GM19328 (cell line): ENCODE data around the gene DNAH10.

ENCODE experiments used
- ATAC-seq: cut with Tn5 transposase; IDR thresholded peaks from one replicate; pipeline ENCODE4 v1.9.1; 2021; ENCODE audit warnings: mild to moderate bottlenecking, moderate library complexity; ENCODE audit not compliant: unreplicated experiment

Gene DNAH10

DNA sequence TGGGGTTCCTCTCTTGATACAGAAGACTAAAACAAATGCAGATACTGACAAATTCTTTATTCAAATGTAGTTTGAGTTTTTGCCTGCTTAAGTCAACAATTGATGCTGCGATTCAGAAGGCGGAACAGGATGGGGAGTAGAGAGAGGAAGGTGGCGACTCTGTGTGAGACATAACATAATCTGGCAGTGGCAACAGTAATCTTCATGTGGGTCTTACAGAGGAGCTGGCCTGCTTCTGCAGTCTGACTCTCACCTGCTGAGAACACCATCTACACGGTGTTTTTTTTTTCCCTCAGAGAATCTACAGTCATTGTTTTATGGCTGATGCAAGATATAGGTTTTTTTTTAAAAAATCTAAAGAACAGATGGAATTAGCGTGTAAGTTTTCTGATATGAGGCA lies 200.4 kb downstream of the DNAH10 start:
- no peak for ATAC-seq

DNA sequence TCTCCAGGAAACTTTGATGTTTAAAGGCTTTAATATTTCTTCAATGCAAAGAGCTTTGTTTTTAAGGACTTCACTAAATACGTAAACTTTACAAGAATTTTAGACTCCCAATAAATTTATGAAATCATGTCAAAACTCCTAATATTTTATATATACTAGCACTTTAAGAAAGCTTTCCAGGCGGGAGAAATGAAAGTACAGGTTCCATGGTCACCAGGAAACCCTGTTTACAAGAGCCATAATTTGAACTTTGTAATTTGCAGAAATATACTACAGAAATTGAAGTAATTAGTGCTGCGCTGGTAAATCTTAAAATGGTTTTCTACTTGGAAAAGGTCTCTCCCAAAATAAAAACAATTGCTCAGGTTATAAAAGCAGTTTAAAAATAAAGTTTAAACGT lies 201.7 kb downstream of the DNAH10 start:
- no peak for ATAC-seq

DNA sequence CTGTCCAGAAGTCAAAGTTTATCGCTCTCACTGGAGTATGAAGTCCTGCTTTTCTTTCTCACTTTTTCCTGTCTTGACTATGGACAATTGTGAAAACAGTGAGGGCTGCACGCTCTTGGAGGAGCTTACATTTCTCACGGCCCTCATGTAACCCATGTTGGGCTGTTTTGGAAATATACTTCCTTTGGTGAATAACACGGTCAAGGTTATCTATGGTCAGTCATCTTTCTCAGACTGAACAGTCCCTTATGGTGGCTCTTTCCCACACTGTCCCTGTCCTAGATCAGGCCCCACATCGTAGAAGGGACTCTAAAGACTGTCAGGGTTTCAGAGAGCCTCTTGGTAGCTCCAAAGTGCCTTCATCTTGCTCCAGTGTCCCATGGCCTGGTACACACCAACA lies 203.3 kb downstream of the DNAH10 start:
- ATAC-seq, result no peak

DNA sequence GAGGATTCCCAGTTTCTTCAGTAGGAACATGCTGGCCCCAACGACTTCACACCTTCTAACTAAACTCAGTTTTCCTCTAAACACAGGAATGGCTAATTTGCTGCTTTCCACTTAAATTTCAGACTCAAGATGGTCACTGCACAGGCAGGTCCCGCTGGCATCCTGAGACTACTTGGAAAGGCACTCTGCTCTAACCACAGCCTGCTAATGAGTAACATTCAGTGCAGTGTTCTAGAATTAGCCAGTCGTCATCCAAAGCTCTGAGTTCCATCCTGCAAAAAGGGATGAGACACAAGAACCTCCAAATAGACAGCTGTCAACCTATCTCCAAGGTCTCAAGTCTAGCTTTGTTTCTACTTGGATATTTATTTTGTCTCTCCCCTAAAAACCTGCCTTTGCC lies 204.5 kb downstream of the DNAH10 start:
- ATAC-seq, result no peak

DNA sequence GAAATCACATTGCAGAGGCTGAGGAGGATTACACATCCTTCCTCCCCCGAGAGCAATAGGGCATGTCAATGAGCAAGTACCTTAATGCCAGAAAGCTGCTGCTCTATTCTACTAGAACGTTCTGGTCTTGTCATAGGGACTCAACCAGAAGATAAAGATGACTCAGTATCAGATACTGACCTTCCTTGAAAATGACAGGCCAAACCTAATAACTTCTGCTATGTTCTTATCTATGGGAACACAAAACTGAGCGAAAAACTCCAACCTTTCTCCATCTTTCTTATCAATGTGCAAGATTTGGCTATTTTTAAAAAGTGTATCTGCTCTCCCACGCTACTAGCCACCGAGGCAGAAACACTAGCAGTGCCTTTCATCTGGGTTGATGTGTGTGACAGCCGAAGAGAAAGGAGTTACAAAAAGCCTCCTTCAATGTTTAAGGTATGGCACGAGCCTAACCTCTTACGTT lies 205.1 kb downstream of the DNAH10 start:
- ATAC-seq, result no peak

DNA sequence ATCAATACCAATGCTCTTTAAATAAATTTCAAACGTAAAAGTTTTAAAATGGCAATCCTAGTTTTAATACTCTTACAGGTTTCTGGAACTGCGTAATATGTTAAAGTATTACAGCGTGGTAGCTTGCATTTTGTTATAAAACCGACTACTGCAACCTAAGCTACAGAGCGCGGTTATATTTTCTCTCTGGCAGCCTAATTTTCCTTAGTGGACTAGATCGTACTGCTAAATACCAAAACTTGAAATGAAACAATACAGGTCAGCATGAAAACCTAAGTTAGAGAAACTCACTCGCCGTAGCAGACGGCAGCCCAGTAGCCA lies 209.3 kb downstream of the DNAH10 start:
- ATAC-seq, result no peak

DNA sequence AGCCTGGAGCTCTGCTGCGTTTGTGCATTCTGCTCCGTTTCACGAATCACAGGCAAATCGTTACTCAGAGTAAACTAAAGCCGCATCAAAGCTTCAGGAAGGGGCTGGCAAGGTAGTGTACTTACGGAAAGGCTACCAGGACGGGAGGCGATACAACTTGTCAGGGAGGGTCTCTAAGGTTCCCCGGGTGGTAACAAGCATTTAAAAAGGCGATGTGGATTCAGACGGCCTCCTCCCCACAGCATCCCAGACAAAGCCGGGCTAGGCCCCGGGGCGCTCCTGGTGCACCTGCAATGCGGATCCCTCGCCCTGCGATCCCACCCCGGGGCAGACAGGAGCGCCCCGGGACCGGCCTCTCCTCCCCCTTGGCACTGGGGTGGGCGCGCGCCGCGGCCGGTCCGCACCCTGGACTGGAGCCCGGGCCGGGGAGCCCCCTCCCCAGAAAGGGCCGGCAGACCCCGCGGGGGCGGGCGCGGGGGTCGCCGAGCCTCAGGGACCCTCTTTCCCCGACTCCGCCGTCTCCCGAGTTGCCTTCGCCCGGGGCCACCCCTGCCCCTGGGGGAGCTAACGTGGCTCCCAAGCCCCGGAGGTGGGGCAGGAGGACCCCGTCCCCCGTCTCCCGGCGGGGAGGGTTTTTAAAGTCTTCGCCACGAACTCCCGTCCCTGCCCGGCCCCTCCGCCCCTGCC lies 209.8 kb downstream of the DNAH10 start:
- ATAC-seq, result no peak

DNA sequence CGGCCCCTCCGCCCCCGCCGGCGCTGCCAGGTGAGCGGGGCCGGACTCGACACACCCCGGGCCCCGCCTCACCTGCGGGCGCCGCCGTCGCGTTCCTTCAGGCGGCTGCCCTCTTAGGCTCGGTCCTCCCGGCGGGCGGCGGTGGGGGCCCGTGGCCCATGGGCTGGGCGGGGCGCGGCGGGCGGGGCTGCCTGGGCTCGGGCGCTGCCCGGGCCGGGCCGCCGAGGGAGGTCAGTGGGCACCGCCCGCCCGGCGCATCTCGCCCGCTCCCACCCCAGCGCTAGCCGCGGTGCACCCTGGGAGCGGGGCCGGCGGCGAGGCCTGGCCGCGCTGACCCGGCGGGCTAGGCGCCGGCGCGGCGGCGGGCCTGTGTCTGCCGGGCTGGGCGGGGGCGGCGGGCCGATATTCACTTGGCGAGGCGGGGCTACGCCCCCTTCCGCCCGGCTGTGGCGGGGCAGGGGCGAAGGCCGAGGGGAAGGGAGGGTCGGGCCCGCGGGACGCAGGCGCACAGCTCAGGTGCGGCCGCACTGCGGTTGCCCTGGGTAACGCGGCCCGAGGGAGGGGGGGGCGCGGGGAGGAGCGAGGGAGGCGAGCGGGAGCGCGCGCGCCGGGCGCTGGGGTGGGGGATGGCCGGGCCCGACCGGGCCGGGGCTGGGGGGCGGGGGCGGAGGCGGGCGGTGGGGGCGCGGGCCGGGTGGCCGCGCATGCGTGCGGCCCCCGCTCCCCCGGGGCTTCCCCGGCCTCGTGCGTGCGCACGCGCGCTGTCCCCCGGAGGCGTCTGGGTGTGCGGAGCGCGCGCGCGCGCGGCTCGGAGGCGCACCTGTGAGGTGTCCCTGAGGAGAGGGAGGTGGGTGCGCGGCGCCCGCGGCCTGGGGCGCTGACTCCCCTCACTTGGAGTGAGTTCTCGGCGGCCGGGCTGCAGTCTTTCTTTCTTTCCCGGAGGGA lies 210.6 kb downstream of the DNAH10 start, which contains the start of the genes CCDC92 and ZNF664:
CCDC92 (minus strand) TSS at position 375 of the 945 bp plus-strand sequence. CDS start 28,526 bp downstream, outside the sequence.
ZNF664 (plus strand) TSS at position 759 of the 945 bp plus-strand sequence. CDS start 38,930 bp downstream, outside the sequence.
- peak; percentile 87 for ATAC-seq

DNA sequence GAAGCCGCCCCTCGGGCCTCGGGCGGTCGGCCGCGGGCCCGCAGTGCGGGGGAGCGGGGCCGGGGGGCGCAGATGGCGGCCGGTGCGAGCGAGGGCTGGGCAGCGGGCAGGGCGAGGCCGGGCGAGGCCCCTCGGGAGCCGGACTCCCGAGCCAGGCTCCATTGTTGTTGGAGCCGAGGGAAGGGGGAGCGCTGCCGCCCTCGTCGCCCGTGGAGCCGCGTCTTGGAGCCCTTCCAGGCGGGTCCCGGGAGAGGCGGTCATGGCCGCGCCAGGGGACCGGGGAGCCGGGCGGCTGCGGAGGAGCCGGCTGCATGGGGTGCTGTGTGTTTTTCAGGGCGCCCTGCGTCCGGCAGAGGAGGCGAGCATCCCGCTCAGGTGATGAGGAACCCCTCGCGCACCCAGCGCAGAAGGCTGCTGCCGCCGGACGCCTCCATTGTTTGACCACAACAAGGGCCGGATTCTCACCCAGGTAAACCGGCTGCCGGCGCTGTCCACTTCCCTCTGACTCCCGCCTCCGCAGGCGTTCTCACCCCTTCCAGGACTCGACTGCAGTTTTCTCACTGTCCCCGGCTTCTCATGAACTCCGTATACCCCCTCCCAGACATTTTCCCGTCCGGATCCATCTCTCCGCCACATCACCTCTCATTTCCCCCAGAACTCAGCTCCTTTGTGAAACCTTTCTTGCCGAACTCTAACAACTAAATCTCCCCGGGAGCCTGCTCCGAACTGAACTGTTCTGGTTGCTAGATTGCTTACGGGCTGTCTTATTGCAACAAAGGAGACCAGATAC lies 211.6 kb downstream of the DNAH10 start:
- ATAC-seq, result no peak

DNA sequence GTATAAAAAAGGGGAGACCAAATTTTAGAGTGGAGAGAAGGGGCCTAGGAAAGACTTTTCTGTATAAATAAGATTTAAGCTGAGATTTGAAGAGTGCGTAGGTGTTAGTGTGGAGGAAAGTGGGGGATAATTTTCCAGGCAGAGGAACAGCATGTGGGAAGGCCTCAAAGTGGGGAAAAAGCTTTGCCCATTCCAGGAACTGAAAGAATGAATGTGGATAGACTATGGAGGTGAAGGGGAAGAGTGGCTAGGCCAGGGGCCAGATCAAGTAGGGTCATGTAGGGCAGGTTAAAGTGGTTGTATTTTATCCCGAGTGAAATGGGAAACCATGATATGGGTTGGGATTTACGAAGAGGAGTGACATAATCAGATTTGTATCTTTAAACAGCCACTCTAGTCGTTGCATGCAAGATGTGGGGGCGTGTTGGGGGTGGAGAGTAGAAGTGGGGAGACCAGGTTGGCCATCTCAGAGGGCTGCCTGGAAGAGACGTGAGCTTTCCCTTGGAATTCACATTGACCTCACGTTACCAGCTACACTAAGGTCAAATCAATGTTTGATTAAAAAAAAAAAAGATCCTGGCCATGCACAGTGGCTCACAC lies 214.2 kb downstream of the DNAH10 start:
- ATAC-seq, result no peak

DNA sequence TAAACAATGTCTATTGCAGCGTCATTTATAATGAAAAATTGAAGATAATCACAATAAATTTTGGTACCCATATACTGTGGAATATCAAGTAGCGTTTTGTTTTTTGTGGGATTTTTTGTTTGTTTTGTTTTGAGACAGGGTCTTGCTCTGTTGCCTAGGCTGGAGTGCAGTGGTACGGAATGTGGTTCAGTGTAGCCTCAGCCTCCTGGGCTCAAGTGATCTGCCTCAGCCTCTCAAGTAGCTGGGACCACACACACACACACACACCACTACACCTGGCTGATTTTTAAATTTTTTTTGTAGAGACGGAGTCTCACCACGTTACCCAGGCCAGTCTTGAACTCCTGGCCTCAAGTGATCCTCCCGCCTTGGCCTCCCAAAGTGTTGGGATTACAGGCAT lies 217.5 kb downstream of the DNAH10 start:
- ATAC-seq, result no peak

DNA sequence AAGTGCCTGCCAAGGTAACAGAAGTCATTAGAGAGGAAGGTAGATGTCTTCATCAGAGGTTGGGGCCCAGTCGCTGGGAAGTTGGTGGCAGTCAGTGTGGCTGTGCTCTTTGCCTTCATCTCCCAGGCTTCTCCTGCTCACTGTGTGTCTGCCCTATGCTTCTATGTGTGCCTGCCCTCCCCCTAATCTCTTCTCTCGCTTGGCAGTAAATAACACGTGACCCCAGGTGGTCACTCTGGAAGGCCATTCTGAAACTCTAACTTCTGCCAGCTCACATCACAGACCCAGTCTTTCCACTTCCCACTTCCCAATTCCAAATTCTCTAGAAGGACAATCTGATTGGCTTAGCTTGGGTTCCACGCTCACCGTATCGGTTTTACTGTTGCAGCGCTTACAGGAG lies 220.2 kb downstream of the DNAH10 start:
- no peak for ATAC-seq

DNA sequence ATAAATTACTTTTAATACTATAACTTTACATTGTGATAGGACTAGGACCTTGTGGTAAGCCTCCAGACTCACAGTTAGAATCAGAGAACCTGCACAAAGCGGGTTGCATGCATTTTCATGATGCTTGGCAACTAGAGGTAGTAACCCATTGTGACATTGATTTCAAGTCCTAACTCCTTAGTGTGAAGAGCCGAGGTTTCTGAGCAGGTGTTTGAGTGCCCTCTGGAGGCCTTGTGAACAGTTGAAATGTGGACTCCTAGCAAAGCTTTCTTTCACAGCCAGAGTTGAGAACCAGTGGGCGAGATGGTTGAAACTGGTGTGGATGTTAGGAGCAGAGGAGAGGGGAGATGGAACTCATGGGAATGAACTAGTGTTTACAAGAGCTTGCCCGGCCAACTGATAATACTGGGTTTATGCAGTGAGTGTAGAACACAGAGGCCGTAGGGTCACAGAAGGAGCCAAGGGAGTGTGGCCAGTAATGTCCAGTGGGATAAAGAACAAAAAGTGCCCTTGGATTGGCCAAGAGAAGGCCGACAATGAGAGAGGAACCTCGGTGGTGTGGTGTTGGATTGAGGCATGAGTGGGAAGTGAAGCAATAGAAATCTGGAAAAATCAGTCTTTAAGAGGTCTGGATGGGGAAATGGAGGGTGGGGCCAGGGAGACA lies 221.9 kb downstream of the DNAH10 start:
- no peak for ATAC-seq

DNA sequence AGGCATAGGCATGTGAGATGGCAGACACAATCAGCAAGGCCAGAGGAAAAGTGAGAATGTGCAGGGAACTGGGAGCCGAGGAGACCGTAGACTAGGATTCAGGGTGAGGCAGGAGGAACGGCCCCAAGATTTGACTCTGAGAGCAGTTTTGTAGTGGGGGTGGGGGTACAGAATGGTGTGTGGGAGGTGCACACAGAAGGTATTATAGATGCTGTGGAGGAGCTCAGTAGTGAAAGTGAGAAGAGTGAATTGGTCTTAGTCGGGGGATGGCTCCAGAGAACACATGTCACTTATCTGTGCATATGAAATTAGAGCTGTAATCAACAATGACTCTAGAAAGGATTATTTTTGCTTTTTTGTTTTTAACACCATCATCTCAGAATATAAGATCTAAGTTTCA lies 222.8 kb downstream of the DNAH10 start:
- ATAC-seq, result no peak
